NCI-H2107 treated with DMSO at 0.1 percent for 48 hours (cell line): Measurements from ENCODE around the gene SPAG16.

Experiments
- DNase-seq: peaks from one replicate; lab custom pipeline; 2025; ENCODE audit not compliant: unreplicated experiment; lab: John Stamatoyannopoulos, UW

The SPAG16 gene

GRCh38 chr2:213787869-213788268 is 503.6 kb downstream of the SPAG16 start:
- DNase-seq = no peak

- no peak for DNase-seq
Observed at GRCh38 chr2:213789940-213790339, 505.7 kb downstream of the SPAG16 start.

GRCh38 chr2:213792045-213792444 is 507.8 kb downstream of the SPAG16 start:
- DNase-seq = no peak

- no peak for DNase-seq
Observed at GRCh38 chr2:213806125-213806726, 522.0 kb downstream of the SPAG16 start.

GRCh38 chr2:213816583-213816982 is 532.3 kb downstream of the SPAG16 start:
- DNase-seq = no peak

GRCh38 chr2:213818436-213818835 is 534.2 kb downstream of the SPAG16 start:
- DNase-seq = no peak

- no peak for DNase-seq
Observed at GRCh38 chr2:213834331-213834730, 550.1 kb downstream of the SPAG16 start.

GRCh38 chr2:213834746-213835145 is 550.5 kb downstream of the SPAG16 start:
- DNase-seq = no peak

GRCh38 chr2:213846856-213847255 is 562.6 kb downstream of the SPAG16 start:
- no peak for DNase-seq

- DNase-seq = no peak
Observed at GRCh38 chr2:213847316-213847715, 563.1 kb downstream of the SPAG16 start.

GRCh38 chr2:213848631-213849030 is 564.4 kb downstream of the SPAG16 start:
- peak; percentile 70 for DNase-seq

- DNase-seq = no peak
Observed at GRCh38 chr2:213861638-213862037, 577.4 kb downstream of the SPAG16 start.

- no peak for DNase-seq
Observed at GRCh38 chr2:213862407-213863076, 578.3 kb downstream of the SPAG16 start.

- no peak for DNase-seq
Observed at GRCh38 chr2:213863541-213863940, 579.3 kb downstream of the SPAG16 start.

- DNase-seq = no peak
Observed at GRCh38 chr2:213868526-213868925, 584.3 kb downstream of the SPAG16 start.

- DNase-seq = no peak
Observed at GRCh38 chr2:213885485-213885884, 601.2 kb downstream of the SPAG16 start.

- no peak for DNase-seq
Observed at GRCh38 chr2:213914510-213914909, 630.2 kb downstream of the SPAG16 start.

- no peak for DNase-seq
Observed at GRCh38 chr2:213920014-213920413, 635.8 kb downstream of the SPAG16 start.

- peak; percentile 15 for DNase-seq
Observed at GRCh38 chr2:213923543-213923942, 639.3 kb downstream of the SPAG16 start.

- no peak for DNase-seq
Observed at GRCh38 chr2:213934560-213934959, 650.3 kb downstream of the SPAG16 start.

- DNase-seq = no peak
Observed at GRCh38 chr2:213958086-213958485, 673.8 kb downstream of the SPAG16 start.

- DNase-seq = no peak
Observed at GRCh38 chr2:213959589-213959988, 675.3 kb downstream of the SPAG16 start.

- no peak for DNase-seq
Observed at GRCh38 chr2:213971536-213971935, 687.3 kb downstream of the SPAG16 start.
